Measurements from ENCODE around the gene DAP. TPM values are rescaled to one million over a fixed set of nuclear protein-coding genes. Genes with fewer than 3 reads are reported as not detected.

Gene DAP
- total and polyA plus RNA-seq, 2 of the 13 experiments (the other 11 are each of a cell fraction or from before 2014, with no cell fraction given): 22.0 to 57.5 TPM

- TF ChIP-seq MAFF (IDR thresholded peaks at IDR 0.05; ENCODE audit: low read depth, low read length) (no peak), FLYWCH1 (CRISPR knock-in tag; IDR thresholded peaks at IDR 0.05) (no peak), SRSF4 (IDR thresholded peaks at IDR 0.05; ENCODE audit: low read depth, low read length, poor library complexity, severe bottlenecking) (no peak), SIX1 (CRISPR knock-in tag; IDR thresholded peaks at IDR 0.05; ENCODE audit: borderline replicate concordance) (no peak), TGIF2 (CRISPR knock-in tag; IDR thresholded peaks at IDR 0.05) (no peak), FOXP4 (CRISPR knock-in tag; IDR thresholded peaks at IDR 0.05) (no peak)
- TF ChIP-seq, protein P1, sequence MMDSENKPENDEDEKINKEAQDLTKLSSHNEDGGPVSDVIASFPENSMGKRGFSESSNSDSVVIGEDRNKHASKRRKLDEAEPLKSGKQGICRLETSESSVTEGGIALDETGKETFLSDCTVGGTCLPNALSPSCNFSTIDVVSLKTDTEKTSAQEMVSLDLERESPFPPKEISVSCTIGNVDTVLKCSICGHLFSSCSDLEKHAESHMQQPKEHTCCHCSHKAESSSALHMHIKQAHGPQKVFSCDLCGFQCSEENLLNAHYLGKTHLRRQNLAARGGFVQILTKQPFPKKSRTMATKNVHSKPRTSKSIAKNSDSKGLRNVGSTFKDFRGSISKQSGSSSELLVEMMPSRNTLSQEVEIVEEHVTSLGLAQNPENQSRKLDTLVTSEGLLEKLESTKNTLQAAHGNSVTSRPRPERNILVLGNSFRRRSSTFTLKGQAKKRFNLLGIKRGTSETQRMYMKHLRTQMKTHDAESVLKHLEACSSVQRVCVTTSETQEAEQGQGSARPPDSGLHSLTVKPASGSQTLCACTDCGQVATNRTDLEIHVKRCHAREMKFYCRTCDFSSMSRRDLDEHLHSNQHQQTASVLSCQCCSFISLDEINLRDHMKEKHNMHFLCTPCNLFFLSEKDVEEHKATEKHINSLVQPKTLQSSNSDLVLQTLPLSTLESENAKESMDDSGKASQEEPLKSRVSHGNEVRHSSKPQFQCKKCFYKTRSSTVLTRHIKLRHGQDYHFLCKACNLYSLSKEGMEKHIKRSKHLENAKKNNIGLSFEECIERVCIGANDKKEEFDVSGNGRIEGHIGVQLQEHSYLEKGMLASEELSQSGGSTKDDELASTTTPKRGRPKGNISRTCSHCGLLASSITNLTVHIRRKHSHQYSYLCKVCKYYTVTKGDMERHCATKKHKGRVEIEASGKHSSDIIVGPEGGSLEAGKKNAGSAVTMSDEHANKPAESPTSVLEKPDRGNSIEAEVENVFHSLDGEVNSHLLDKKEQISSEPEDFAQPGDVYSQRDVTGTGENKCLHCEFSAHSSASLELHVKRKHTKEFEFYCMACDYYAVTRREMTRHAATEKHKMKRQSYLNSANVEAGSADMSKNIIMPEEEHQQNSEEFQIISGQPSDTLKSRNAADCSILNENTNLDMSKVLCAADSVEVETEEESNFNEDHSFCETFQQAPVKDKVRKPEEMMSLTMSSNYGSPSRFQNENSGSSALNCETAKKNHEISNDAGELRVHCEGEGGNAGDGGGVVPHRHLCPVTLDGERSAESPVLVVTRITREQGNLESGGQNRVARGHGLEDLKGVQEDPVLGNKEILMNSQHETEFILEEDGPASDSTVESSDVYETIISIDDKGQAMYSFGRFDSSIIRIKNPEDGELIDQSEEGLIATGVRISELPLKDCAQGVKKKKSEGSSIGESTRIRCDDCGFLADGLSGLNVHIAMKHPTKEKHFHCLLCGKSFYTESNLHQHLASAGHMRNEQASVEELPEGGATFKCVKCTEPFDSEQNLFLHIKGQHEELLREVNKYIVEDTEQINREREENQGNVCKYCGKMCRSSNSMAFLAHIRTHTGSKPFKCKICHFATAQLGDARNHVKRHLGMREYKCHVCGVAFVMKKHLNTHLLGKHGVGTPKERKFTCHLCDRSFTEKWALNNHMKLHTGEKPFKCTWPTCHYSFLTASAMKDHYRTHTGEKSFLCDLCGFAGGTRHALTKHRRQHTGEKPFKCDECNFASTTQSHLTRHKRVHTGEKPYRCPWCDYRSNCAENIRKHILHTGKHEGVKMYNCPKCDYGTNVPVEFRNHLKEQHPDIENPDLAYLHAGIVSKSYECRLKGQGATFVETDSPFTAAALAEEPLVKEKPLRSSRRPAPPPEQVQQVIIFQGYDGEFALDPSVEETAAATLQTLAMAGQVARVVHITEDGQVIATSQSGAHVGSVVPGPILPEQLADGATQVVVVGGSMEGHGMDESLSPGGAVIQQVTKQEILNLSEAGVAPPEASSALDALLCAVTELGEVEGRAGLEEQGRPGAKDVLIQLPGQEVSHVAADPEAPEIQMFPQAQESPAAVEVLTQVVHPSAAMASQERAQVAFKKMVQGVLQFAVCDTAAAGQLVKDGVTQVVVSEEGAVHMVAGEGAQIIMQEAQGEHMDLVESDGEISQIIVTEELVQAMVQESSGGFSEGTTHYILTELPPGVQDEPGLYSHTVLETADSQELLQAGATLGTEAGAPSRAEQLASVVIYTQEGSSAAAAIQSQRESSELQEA (CRISPR knock-in tag; IDR thresholded peaks at IDR 0.05; ENCODE audit: not compliant biosample characterization): no peak
These were observed 7.4 kb upstream of the DAP start (continued) for GRCh38 chr5:10768328-10768899.

All from HepG2 (cell line).